H1 (cell line): ENCODE measurements around the gene BNIP2. TPM values are rescaled to one million over a fixed set of nuclear protein-coding genes. Genes with fewer than 3 reads are reported as not detected.

Experiments used
- CTCF ChIA-PET: fragments of 300-600 bp; sonication (Branson Sonifier 250); formaldehyde crosslinking; loops from one replicate; lab custom pipeline; 2021; ENCODE audit not compliant: partially characterized antibody; lab: Charles Lee
- POLR2A ChIA-PET: fragments of 300-600 bp; sonication (Branson Sonifier 250); formaldehyde crosslinking; loops from one replicate; lab custom pipeline; 2021; ENCODE audit warnings: inconsistent platforms; ENCODE audit not compliant: partially characterized antibody; lab: Charles Lee
- DNase-seq, 2 experiments: peaks; one replicate each; pipeline versions ENCODE4 v3.0.0 to v3.0.0-alpha.2; 2010 to 2022; ENCODE audit warnings: low spot score in 2 of 2, low read depth in 1 of 2, mixed read lengths in 1 of 2
- FAIRE-seq: peaks from 2 replicates; lab custom pipeline; 2011; peaks lifted over from hg19 to GRCh38; lab: Jason Lieb, UNC
- H2AFZ ChIP-seq: 2 replicates; pipeline ENCODE4 v1.8.1; 2012; ENCODE audit warnings: low read length, inconsistent platforms
- H2AK5ac ChIP-seq: 2 replicates; pipeline ENCODE4 v1.6.1; 2013; ENCODE audit warnings: low read depth, low read length
- H2BK120ac ChIP-seq: replicated peaks from 2 replicates; pipeline ENCODE3; 2013; ENCODE audit warnings: low read depth, low read length, inconsistent platforms
- H2BK12ac ChIP-seq: 2 replicates; pipeline ENCODE4 v1.6.1; 2013; ENCODE audit warnings: low read depth, low read length
- H2BK15ac ChIP-seq: 2 replicates; pipeline ENCODE4 v1.6.1; 2013; ENCODE audit warnings: low read length
- H2BK20ac ChIP-seq: 2 replicates; pipeline ENCODE4 v1.6.1; 2013; ENCODE audit warnings: low read length
- H2BK5ac ChIP-seq: 2 replicates; pipeline ENCODE4 v1.6.1; 2013; ENCODE audit warnings: low read depth, low read length
- H3K14ac ChIP-seq: 2 replicates; pipeline ENCODE4 v1.6.1; 2013; ENCODE audit warnings: inconsistent platforms; ENCODE audit not compliant: insufficient read length
- H3K18ac ChIP-seq: 2 replicates; pipeline ENCODE4 v1.6.1; 2013; ENCODE audit warnings: low read length; ENCODE audit errors: extremely low read depth
- H3K23ac ChIP-seq: 2 replicates; pipeline ENCODE4 v1.6.1; 2013; ENCODE audit warnings: inconsistent platforms; ENCODE audit not compliant: insufficient read length
- H3K23me2 ChIP-seq: 2 replicates; pipeline ENCODE4 v1.6.1; 2013; ENCODE audit warnings: low read depth, low read length
- H3K27ac ChIP-seq: 2 replicates; pipeline ENCODE4 v1.6.1; 2011; ENCODE audit warnings: low read depth, low read length, inconsistent platforms
- H3K27me3 ChIP-seq, 4 experiments: replicated peaks in 1 of 4; 1 replicate in 1 of 4; 2 replicates in 3 of 4; pipeline versions ENCODE4 v1.6.1 to v1.8.1; 2011 to 2013; ENCODE audit warnings: low read length in 3 of 4, mild to moderate bottlenecking in 3 of 4, inconsistent platforms in 2 of 4, mixed read lengths in 2 of 4, moderate library complexity in 1 of 4; ENCODE audit not compliant: control insufficient read depth in 3 of 4, insufficient read depth in 3 of 4; ENCODE audit errors: extremely low read depth in 1 of 4
- H3K36me3 ChIP-seq, 4 experiments: 2 replicates each; pipeline versions ENCODE4 v1.6.1 to v1.8.1; 2011 to 2013; ENCODE audit warnings: mild to moderate bottlenecking in 4 of 4, low read length in 3 of 4, moderate library complexity in 2 of 4, control low read depth in 1 of 4, inconsistent platforms in 1 of 4; ENCODE audit not compliant: insufficient read depth in 4 of 4, control insufficient read depth in 2 of 4
- H3K4ac ChIP-seq: replicated peaks from 2 replicates; pipeline ENCODE3; 2013; ENCODE audit warnings: low read length, low read depth, mixed read lengths, inconsistent platforms; ENCODE audit not compliant: insufficient read length
- H3K4me1 ChIP-seq, 4 experiments: replicated peaks in 1 of 4; 1 replicate in 1 of 4; 2 replicates in 3 of 4; pipeline versions ENCODE4 v1.6.1 to v1.8.1; 2011 to 2013; ENCODE audit warnings: low read length in 3 of 4, inconsistent platforms in 2 of 4, mixed read lengths in 1 of 4; ENCODE audit not compliant: insufficient read depth in 4 of 4, control insufficient read depth in 3 of 4
- H3K4me2 ChIP-seq, 2 experiments: 2 replicates each; pipeline versions ENCODE4 v1.6.1 to v1.8.1; 2011 to 2013; ENCODE audit warnings: low read depth in 2 of 2, low read length in 2 of 2, control low read depth in 1 of 2, inconsistent platforms in 1 of 2, mild to moderate bottlenecking in 1 of 2; ENCODE audit not compliant: insufficient read depth in 1 of 2
- H3K4me3 ChIP-seq, 4 experiments: fragments of 200-600, 300-600 bp in 1 of 4; sonication (generic), shearing (Covaris generic), sonication (Bioruptor Twin) in 1 of 4; 2 replicates each; pipeline versions ENCODE4 v1.5.1 to v1.8.1; 2011 to 2016; ENCODE audit warnings: low read length in 4 of 4, low read depth in 3 of 4, control low read depth in 2 of 4, inconsistent platforms in 2 of 4, mild to moderate bottlenecking in 2 of 4, mixed read lengths in 1 of 4, moderate library complexity in 1 of 4; ENCODE audit not compliant: insufficient read depth in 2 of 4; ENCODE audit errors: extremely low read depth in 1 of 4
- H3K56ac ChIP-seq: replicated peaks from 2 replicates; pipeline ENCODE3; 2013; ENCODE audit warnings: low read depth, mild to moderate bottlenecking, mixed read lengths, low read length, inconsistent platforms; ENCODE audit not compliant: insufficient read length
- H3K79me1 ChIP-seq: 2 replicates; pipeline ENCODE4 v1.6.1; 2013; ENCODE audit warnings: low read depth, low read length, control low read depth
- H3K79me2 ChIP-seq, 2 experiments: 2 replicates each; pipeline versions ENCODE4 v1.6.1 to v1.8.1; 2012 to 2013; ENCODE audit warnings: low read length in 2 of 2, mild to moderate bottlenecking in 2 of 2, inconsistent platforms in 1 of 2; ENCODE audit not compliant: insufficient read depth in 2 of 2, control insufficient read depth in 1 of 2
- H3K9ac ChIP-seq, 4 experiments: replicated peaks in 1 of 4; 1 replicate in 1 of 4; 2 replicates in 3 of 4; pipeline versions ENCODE4 v1.6.1 to v1.8.1; 2011 to 2013; ENCODE audit warnings: low read depth in 3 of 4, low read length in 3 of 4, control low read depth in 2 of 4, mild to moderate bottlenecking in 2 of 4, moderate library complexity in 2 of 4, inconsistent platforms in 1 of 4; ENCODE audit errors: extremely low read depth in 1 of 4
- H3K9me3 ChIP-seq, 2 experiments: 2 replicates each; pipeline versions ENCODE4 v1.6.1 to v1.8.1; 2012 to 2013; ENCODE audit warnings: mild to moderate bottlenecking in 2 of 2, moderate library complexity in 2 of 2, control low read depth in 1 of 2, inconsistent platforms in 1 of 2, low read depth in 1 of 2, low read length in 1 of 2, mixed read lengths in 1 of 2; ENCODE audit not compliant: insufficient read depth in 2 of 2
- H4K20me1 ChIP-seq, 2 experiments: replicated peaks in 1 of 2; 2 replicates each; pipeline versions ENCODE3 to v1.8.1; 2011 to 2013; ENCODE audit warnings: inconsistent platforms in 2 of 2, low read length in 2 of 2, mild to moderate bottlenecking in 1 of 2; ENCODE audit not compliant: insufficient read depth in 2 of 2, control insufficient read depth in 1 of 2
- H4K5ac ChIP-seq: 2 replicates; pipeline ENCODE4 v1.6.1; 2013; ENCODE audit warnings: low read length, low read depth, mixed read lengths, inconsistent platforms; ENCODE audit not compliant: insufficient read length
- H4K8ac ChIP-seq: 2 replicates; pipeline ENCODE4 v1.8.0; 2013; ENCODE audit warnings: mild to moderate bottlenecking, moderate library complexity, low read length, inconsistent platforms; ENCODE audit not compliant: insufficient read depth; ENCODE audit errors: extremely low read depth
- H4K91ac ChIP-seq: replicated peaks from 2 replicates; pipeline ENCODE3; 2013; ENCODE audit warnings: low read length, mixed read lengths, inconsistent platforms; ENCODE audit not compliant: insufficient read length
- BACH1 ChIP-seq: IDR thresholded peaks from 2 replicates; pipeline ENCODE4 v1.6.1; 2012; ENCODE audit warnings: low read length, improper control_type of control experiment
- KDM4A ChIP-seq: IDR thresholded peaks from one replicate; pipeline ENCODE4 v1.7.1; 2012; ENCODE audit warnings: low read depth, mild to moderate bottlenecking, moderate library complexity, low read length, inconsistent platforms; ENCODE audit not compliant: severe bottlenecking
- SP2 ChIP-seq: IDR thresholded peaks from 2 replicates; pipeline ENCODE4 v1.6.1; 2012; ENCODE audit warnings: mild to moderate bottlenecking, low read length, inconsistent platforms
- SRF ChIP-seq: IDR thresholded peaks from 2 replicates; pipeline ENCODE4 v1.6.1; 2011; ENCODE audit warnings: mild to moderate bottlenecking, low read depth, low read length, moderate library complexity
- WGBS, 2 experiments: shearing (Covaris generic) in 1 of 2; methylation state at CpG; one replicate each; pipeline versions ENCODE4 v1.1.6 to v1.1.7; 2013 to 2015; ENCODE audit warnings: low lambda C conversion rate in 2 of 2, mixed read lengths in 2 of 2, inconsistent platforms in 1 of 2, low coverage in 1 of 2, missing lambda C conversion rate in 1 of 2; ENCODE audit not compliant: insufficient replicate concordance in 2 of 2, insufficient coverage in 1 of 2, insufficient read length in 1 of 2; ENCODE audit errors: extremely low coverage in 1 of 2, missing lambda C conversion rate in 1 of 2; 5-methylcytosine and 5-hydroxymethylcytosine counted together
- polyA plus RNA-seq, 7 experiments: library from polyadenylated mRNA; depleted of rRNA in 3 of 7; stranded (reverse) in 5 of 7; unstranded in 2 of 7; fragments of >200 nt in 5 of 7; fragments of 200-250 nt in 2 of 7; gene quantifications; 1 replicate in 5 of 7; 2 replicates in 1 of 7; 4 replicates in 1 of 7; pipeline versions ENCODE4 v1.2.1 to v1.2.3, GENCODE V29; 2011 to 2013; ENCODE audit warnings: missing spikeins in 2 of 7, mixed read lengths in 2 of 7
- total RNA-seq: library from RNA; stranded (reverse); fragmentation: NEBNext Ultra II Directional; extraction: Animal tissue kit (Norgen Biotek cat#: 25700); gene quantifications from 2 replicates; pipeline ENCODE4 v1.2.1, GENCODE V29; 2021
- TF ChIP-seq, protein P1 (sequence below): IDR thresholded peaks from 2 replicates; pipeline ENCODE4 v1.6.1; 2011; ENCODE audit warnings: low read length, improper control_type of control experiment

Gene BNIP2
- total and polyA plus RNA-seq, 2 of the 8 experiments (the other 6 are each of a cell fraction or from before 2014, with no cell fraction given), result 11.8 to 40.6 TPM

GRCh38 chr15:59647085-59647484, 42.0 kb downstream of the BNIP2 start:
- Histone ChIP-seq H3K36me3 (peaks cover 5 to 47% (median 22%) of the 10 kb centered on the region in 4 experiments; a peak in 7 of 8 replicates), H3K79me2 (peaks cover 0 to 7% of the 10 kb centered on the region in 2 experiments; a peak in 2 of 4 replicates), H2AFZ (no peak overlapping the region), H4K91ac (no peak overlapping the region), H4K8ac (no peak overlapping the region), H2BK12ac (no peak overlapping the region), H3K9ac (no peak overlapping the region), H2BK20ac (no peak overlapping the region), H2BK5ac (no peak overlapping the region), H3K4ac (no peak overlapping the region), H3K27me3 (no peaks in the 10 kb centered on the region), H4K20me1 (peaks cover 2 to 3% of the 10 kb centered on the region in 2 experiments), H3K4me3 (no peak overlapping the region), H3K4me2 (no peak overlapping the region), H3K27ac (no peak overlapping the region), H2BK15ac (no peak overlapping the region), H3K23me2 (no peaks in the 10 kb centered on the region), H4K5ac (no peak overlapping the region), H3K14ac (no peak overlapping the region), H2BK120ac (no peak overlapping the region), H3K79me1 (no peaks in the 10 kb centered on the region), H3K4me1 (no peaks in the 10 kb centered on the region), H3K56ac (no peak overlapping the region), H3K23ac (no peak overlapping the region), H2AK5ac (no peak overlapping the region), H3K9me3 (no peaks in the 10 kb centered on the region), H3K18ac (no peak overlapping the region)
- no peak for FAIRE-seq
- CTCF ChIA-PET, result interaction anchor here (1.1 to 2.8 kb wide), 2 partner anchors 14 to 115 kb away, joined by 6 to 9 read pairs; no protein-coding TSS in a partner anchor
- no peak for DNase-seq
- 71% methylated on average over 1 of the region's 1 CpG; no CpG with 5 or more reads in 1 of the 2 experiments for WGBS, 2 experiments
- POLR2A ChIA-PET, result interaction anchor here (1.6 kb wide), 1 partner anchor 11 kb away, joined by 9 read pairs; the partner anchor contains the start of gene GTF2A2
- TF ChIP-seq SP2 (no peak), BACH1 (no peak), SRF (no peak), KDM4A (no peak)
- TF ChIP-seq, protein P1, sequence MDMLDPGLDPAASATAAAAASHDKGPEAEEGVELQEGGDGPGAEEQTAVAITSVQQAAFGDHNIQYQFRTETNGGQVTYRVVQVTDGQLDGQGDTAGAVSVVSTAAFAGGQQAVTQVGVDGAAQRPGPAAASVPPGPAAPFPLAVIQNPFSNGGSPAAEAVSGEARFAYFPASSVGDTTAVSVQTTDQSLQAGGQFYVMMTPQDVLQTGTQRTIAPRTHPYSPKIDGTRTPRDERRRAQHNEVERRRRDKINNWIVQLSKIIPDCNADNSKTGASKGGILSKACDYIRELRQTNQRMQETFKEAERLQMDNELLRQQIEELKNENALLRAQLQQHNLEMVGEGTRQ, result no peak
